NB4 (cell line): Measurements from ENCODE around the gene VGF.

Experiments
- CTCF ChIP-seq: IDR thresholded peaks from one replicate; pipeline ENCODE4 v1.5.1; 2012; ENCODE audit warnings: low read depth, low read length
- POLR2A ChIP-seq: IDR thresholded peaks from 2 replicates; pipeline ENCODE4 v1.6.1; 2011; ENCODE audit warnings: mild to moderate bottlenecking; ENCODE audit not compliant: insufficient read length; ENCODE audit errors: extremely low read depth

GRCh38 chr7:101151908-101152651 is 13.3 kb downstream of the VGF start:
- TF ChIP-seq CTCF, result no peak
- TF ChIP-seq POLR2A, result no peak
